Adrenal gland (tissue), 5 donors: Measurements from ENCODE around the gene TBC1D25.

Experiments used
- POLR2A ChIP-seq, 2 donors: fragments of 450-650 bp; IDR thresholded peaks; one replicate each; pipeline ENCODE4 v1.6.1; 2017; ENCODE audit warnings: antibody characterized with exemption in 2 of 2, mild to moderate bottlenecking in 2 of 2, moderate library complexity in 1 of 2
- TF ChIP-seq, protein P1 (sequence below), 6 experiments: fragments of 450-650 bp in 4 of 6; fragments of 200-600 bp in 2 of 6; sonication (generic) in 1 of 6; IDR thresholded peaks; 1 replicate in 5 of 6; 2 replicates in 1 of 6; pipeline versions ENCODE4 v1.5.1 to v1.8.0; 2016 to 2021; ENCODE audit warnings: antibody characterized with exemption in 6 of 6, mild to moderate bottlenecking in 2 of 6, moderate library complexity in 1 of 6
- donor health status: DM: no; HTN: no; CAD: no.

DNA sequence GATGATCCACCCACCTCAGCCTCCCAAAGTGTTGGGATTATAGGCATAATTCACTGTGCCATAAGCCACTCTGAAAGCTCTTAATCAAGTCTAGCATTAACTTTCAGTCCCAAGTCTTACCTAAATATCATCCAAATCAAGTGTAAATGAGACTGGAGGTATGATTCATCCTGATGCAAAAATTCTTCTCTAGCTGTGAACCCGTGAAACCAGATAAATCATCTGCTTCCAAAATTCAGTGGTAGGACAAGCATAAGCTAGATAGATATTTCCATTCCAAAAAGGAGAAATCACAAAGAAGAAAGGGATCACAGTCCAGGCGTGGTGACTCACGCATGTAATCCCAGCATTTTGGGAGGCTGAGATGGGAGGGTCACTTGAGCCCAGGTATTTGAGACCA lies 8.8 kb upstream of the TBC1D25 start:
- TF ChIP-seq, protein P1, sequence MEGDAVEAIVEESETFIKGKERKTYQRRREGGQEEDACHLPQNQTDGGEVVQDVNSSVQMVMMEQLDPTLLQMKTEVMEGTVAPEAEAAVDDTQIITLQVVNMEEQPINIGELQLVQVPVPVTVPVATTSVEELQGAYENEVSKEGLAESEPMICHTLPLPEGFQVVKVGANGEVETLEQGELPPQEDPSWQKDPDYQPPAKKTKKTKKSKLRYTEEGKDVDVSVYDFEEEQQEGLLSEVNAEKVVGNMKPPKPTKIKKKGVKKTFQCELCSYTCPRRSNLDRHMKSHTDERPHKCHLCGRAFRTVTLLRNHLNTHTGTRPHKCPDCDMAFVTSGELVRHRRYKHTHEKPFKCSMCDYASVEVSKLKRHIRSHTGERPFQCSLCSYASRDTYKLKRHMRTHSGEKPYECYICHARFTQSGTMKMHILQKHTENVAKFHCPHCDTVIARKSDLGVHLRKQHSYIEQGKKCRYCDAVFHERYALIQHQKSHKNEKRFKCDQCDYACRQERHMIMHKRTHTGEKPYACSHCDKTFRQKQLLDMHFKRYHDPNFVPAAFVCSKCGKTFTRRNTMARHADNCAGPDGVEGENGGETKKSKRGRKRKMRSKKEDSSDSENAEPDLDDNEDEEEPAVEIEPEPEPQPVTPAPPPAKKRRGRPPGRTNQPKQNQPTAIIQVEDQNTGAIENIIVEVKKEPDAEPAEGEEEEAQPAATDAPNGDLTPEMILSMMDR (IDR thresholded peaks at IDR 0.05), result no peak
- no peak for TF ChIP-seq POLR2A (IDR thresholded peaks at IDR 0.05)
